HG02852 (cell line): Measurements from ENCODE around the gene HBG1.

Experiments used
- ATAC-seq: cut with Tn5 transposase; IDR thresholded peaks from one replicate; pipeline ENCODE4 v1.9.1; 2021; ENCODE audit warnings: mild to moderate bottlenecking, moderate library complexity; ENCODE audit not compliant: unreplicated experiment

Gene HBG1

DNA sequence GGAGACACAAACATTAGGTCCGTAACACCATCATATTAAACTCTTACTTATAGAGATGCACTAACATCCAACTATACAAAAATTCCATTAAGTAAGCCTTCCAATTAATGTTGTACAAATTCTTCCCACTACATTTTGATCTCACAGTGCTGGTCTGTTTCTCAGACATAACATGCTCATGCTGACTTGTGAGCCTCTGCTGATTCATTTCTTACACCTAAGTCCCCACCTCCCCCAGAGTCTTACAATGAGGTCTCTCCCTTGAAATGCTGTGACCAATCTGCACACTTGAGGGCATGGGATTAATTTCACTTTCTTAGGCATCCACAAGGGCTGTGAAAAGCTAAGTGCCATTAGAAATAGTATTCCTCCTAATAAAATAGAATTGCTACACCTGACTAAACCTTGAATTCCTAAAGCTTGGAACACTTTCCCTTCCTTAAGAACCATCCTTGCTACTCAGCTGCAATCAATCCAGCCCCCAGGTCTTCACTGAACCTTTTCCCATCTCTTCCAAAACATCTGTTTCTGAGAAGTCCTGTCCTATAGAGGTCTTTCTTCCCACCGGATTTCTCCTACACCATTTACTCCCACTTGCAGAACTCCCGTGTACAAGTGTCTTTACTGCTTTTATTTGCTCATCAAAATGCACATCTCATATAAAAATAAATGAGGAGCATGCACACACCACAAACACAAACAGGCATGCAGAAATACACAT, 2.0 kb downstream of the HBG1 start:
- no peak for ATAC-seq

DNA sequence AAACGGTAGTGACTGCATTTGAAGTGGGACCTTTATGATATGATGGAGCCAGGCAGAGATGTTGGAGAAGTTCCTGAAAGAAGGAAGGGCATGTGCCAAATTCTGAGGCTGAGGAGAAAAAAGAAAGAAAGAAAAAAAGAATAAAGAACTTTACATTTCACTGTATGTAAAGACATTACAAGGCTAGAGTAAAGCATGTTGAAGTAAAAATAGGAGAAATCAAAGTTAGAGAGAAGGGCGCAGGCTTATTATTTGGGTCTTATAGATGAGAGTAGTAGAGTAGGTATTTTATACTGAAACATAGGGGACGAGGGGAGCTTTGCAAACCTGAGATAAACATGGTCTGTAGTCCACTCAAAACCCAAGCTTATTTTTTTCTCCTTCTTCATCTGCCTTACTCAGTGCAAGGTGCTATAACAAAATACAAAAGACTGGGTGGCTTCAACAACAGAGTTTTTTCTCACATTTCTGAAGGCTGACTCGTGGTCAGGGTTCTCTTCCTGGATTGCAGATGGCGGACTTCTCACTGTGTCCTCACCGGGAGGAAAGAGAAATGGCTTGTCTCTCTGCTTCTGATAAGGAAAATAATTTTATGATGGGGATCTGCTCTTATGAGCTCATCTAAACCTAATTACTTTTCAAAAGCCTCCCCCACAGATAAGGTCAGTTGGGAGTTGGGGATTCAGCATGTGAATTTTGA, 2.7 kb downstream of the HBG1 start:
- no peak for ATAC-seq

DNA sequence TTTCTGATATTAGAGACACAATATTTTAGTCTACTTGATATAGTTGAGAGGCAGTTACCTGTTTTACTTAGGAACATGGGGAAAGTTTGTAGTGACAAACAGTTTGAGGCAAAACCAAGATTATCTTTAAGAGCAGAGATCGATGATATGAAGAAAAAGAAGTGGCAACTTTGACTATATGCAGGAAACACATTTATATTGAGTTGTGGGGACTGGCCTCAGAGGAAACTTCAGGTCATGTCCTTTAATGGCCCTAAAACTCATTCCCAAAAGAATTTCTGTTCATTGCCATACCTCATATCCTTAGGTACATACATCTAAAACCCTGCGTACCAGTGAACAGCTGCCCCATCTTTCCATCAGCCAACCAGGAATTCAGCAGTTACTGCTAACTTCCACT, 4.5 kb downstream of the HBG1 start:
- ATAC-seq = no peak

DNA sequence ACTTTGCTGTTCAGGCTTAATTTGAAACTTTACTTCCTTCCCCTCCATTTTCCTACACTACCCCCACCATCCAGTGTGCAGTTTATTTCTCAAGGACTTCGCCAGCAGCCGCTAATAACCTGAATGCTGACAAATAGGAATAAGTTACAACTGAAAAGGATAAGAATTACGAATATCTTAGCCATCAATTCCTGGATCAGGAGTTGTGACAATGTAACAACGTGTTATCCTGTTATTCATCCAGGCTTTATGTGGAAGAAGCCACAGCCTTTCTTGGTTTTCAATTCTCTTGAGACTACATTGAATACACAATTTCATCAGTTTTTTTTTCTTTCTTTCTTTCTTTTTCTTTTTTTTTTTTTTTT, 5.9 kb downstream of the HBG1 start:
- no peak for ATAC-seq

DNA sequence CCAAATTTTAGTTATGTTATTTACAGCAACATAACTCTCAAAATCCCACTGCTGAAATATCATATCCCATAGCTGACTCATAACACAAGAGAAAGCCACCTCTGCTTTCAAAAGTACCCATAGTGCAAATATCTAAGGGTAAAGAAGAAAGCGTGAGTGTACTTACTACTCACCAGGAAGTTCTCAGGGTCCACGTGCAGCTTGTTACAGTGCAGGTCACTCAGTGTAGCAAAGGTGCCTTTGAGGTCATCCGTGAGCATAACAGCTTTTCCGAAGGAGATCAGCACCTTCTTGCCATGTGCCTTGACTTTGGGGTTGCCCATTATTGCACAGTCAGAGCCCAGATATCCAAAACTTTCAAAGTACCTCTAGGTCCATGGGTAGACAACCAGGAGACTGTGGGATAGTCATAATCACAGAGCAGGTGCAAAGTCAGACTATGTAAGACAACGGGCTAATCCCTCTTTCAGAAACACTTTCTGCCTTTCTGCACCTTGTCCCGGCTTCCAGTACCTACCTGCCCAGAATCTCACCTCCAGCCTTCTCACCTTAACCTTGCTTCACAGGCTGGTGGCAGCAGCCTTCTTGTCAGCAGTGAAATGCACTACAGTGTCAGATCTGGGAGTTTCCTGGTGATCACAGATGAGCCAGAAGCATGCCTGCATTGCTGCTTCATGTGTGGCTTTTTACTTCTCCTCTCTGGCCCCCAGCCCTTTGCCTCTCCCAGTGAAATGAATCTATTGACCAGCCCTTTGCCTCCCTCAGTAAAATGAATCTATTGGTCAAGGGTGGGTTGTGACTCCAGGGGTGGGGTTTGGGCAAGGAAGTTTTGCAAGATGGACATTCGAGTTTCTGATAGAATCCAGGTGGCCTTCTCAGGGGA, 6.5 kb downstream of the HBG1 start:
- peak; percentile 80 for ATAC-seq

DNA sequence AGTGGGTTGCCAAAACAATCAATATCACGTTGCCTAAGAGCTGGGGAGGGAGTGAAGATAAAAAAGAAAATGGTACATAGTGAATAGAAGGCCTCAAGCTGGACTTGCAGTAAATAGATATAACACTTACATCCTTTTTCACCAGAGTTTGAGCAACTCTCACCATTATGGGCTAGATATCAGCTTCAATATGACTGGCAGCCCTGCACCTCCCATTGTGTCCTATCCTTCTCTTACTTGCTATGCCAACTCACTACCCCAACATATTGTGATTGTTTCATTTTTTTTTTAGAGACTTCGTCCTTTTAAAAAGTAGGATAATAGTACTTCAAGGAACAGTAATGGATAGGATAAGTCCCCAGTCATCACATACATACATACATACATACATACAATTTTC, 7.4 kb downstream of the HBG1 start:
- ATAC-seq = no peak

DNA sequence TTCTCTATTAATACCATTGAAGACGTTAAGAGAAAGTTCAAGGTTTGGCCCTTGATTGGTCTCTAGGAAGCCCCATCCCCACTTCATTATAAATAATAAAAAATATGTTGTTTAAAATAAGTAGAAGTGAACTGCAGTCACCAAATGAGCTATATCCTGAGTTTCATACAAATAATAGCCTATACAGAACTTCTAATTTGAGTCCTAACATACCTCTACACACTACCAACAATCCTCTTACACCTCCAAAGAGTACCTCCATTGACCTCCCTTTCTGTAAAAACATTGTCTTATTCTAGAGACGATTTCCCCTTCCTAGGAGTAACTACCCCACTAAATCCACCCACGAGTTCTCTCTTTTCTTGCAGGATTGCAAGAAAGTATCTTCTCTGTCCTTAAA, 8.2 kb downstream of the HBG1 start:
- ATAC-seq = no peak

DNA sequence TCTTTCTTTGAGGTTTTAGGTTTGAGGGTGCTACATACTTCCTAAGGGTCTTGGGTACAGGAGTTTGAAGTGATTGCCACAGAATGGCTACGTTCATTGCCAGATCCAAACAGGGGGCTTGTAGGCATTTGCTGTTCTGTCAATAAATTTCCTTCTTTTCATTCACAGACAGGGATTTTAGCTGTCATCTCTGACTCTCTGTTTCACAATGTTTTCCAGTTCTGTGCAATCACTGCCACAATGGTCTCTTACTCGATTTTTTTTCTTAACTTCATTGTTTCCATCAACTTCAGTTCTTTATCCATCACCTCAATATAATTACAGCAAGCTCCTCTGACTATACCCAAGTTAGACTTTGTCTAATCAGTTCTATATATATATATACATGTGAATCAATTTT, 9.2 kb downstream of the HBG1 start:
- ATAC-seq = no peak

DNA sequence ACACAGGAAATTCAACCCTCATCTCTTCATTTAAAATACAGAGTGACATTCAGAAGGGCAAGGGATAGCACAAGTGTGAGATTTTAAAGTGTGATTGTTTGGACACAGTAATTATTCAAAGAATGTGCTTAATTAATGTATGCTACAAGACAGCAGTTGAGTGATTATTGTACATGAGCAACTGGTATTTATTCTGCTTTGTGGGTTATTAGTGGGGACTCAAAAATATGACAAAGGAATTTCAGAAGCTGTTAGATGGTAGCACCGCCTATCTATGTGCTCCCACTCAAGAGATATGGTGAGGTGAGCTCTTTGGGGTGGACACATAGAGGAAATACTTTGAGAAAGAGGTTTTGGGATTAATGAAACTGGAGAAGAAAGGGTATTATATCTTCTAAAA, 9.6 kb downstream of the HBG1 start:
- ATAC-seq = no peak

DNA sequence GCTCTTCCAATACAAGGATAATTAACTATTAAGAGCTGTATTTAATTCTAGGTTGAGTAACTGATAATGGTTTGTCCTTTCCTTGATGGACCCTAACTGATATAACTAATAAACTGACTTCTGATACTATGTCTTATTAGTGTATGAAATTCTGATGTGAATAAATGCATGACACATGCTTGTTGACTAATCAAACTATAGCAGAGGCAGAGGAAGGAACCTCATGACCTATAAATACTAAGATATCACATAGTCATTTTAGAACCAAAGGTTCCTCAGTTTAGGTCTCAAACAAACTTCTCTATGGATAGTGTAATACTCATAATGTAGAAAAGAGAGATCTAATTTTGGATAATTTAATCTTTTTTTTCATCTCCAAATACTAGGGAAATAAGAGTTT, 10.6 kb downstream of the HBG1 start:
- ATAC-seq = no peak

DNA sequence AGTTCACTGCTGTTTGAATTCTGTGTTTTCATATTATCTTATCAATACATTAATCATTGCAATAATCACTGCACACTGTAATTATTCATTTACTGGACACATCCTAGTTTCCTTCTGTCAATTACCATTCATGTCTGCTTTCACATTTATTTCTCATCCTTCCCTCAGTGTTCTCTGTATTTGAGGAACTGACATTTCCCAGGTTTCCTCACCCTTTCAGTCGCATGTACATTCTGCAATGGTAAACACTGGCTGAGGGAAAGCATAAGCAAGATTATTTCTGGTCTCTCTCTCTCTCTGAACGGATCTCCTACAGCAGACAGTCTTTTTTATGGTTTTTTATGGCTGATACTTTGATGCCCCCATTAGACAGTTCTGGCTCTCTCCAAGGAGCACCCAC, 11.2 kb downstream of the HBG1 start:
- no peak for ATAC-seq

DNA sequence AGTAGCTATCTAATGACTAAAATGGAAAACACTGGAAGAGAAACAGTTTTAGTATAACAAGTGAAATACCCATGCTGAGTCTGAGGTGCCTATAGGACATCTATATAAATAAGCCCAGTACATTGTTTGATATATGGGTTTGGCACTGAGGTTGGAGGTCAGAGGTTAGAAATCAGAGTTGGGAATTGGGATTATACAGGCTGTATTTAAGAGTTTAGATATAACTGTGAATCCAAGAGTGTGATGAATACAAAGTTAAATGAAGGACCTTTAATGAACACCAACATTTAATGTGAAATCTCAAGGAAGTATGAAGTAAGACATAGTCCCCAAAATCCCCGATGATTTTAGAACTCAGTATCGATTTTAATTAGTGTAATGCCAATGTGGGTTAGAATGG, 12.2 kb downstream of the HBG1 start:
- no peak for ATAC-seq

DNA sequence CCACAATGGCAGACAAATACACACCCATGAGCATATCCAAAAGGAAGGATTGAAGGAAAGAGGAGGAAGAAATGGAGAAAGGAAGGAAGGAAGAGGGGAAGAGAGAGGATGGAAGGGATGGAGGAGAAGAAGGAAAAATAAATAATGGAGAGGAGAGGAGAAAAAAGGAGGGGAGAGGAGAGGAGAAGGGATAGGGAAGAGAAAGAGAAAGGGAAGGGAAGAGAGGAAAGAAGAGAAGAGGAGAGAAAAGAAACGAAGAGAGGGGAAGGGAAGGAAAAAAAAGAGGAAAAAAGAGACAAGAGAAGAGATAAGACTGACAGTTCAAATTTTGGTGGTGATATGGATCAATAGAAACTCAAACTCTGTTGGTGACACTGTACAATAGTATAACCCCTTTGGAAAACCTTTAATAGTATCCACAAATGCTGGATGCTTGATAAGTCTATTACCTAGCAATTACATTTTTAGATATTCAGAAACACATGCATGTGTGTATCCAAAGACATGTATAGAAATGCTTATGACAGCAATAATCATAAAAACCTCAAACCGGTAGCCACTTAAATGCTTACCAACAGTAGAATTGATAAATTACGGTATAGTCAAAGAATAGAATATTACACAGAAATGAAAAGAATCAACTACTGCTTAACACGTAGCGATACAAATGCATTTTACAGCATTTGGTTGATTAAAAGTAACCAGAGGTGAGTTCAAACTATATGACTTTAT, 14.1 kb downstream of the HBG1 start:
- no peak for ATAC-seq

DNA sequence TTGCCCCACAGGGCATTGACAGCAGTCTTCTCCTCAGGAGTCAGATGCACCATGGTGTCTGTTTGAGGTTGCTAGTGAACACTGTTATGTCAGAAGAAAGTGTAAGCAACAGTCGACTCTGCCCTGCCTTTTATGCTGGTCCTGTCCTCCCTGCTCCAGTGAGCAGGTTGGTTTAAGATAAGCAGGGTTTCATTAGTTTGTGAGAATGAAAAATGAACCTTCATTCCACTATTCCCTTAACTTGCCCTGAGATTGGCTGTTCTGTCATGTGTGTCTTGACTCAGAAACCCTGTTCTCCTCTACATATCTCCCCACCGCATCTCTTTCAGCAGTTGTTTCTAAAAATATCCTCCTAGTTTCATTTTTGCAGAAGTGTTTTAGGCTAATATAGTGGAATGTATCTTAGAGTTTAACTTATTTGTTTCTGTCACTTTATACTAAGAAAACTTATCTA, 15.2 kb downstream of the HBG1 start, which contains the start of gene HBD:
Gene HBD, minus strand, starts transcription at position 103 of the 454 bp plus-strand sequence. Its CDS starts 50 bp downstream, at position 53.
- ATAC-seq = peak; percentile 92

DNA sequence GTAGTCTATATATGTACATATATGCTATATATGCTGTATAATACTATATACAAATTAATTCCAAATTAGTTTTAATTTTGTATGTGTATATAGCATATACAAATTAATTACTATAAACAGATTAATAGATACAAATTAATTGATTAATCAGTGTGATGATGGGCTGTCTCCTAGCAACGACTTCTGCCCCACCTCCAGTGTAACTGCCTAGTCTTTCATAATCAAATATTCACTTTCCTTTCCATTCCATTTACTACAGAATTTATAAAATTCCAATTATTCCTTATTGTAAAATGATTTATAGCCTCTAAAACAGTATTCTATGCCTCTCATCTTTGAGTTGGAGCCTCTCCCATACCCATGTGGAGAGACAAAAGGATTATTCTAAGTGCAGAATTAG, 16.4 kb downstream of the HBG1 start:
- no peak for ATAC-seq

DNA sequence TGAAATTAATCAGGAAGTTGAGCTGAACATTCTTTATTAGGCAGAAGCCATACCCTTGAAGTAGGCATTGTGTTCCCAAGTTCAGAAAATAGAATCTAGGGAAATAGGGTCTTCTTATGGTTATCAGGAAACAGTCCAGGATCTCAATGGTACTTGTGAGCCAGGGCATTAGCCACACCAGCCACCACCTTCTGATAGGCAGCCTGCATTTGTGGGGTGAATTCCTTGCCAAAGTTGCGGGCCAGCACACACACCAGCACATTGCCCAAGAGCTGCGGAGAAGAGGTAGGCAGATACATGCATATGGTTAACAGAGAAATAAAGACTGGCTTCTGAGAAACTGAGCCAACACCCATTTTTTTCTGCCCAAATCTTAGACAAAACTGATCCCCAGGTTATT, 16.8 kb downstream of the HBG1 start:
- no peak for ATAC-seq

DNA sequence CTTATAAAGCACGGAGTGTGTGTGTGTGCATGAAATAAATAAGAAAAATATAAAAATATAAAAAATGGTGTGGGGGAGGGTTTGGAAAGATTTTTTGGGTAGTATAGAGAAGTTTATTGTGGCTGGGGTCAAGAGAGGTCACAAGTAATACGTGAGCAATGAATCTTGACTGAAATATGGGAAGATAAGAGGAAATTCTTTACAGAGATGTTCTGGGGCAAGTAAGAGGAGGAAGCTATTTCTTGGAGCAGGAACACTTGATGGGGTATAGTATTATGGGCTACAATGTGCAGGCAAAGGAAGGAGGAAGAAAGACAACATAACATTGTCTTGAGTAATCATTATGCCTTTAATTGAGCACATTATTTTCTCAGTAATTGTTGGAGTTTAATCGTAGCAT, 17.5 kb downstream of the HBG1 start:
- ATAC-seq = no peak

DNA sequence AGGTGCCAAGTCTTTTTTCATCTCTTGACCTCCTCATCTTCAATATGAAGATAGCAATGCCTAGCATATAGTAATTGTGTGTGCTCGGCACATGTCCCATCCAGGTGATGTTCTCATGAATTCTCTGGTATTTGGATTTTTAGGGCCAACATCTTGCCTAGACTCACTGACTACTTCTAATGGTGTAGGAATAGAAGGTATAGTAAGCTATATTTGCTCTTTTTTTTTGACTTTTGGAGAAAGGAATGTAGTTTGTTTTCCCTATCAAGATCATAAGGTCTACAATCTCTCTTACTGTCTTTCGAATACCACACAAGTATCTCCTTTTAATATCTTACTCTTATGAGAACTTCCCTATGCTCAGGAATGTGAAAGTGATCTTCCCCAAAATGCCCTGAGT, 18.5 kb downstream of the HBG1 start:
- ATAC-seq = no peak

DNA sequence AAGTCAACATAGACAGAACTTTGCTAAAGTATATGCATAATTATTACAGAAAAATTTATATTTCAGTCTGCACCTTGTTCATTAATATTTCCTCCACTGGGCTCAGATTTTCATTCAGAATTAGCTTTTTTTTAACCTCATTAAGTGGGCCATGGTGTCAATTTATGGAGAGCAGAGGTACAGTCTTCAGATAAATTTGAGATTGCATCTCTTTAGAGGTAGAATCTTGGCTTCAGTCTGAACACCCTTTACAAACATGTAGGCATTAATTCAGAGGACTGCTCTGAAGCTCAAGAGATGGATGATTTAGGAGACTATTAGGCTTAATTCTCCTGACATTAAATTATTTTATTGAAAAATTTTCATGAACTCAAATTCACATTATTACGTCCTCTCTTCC, 19.4 kb downstream of the HBG1 start:
- no peak for ATAC-seq

DNA sequence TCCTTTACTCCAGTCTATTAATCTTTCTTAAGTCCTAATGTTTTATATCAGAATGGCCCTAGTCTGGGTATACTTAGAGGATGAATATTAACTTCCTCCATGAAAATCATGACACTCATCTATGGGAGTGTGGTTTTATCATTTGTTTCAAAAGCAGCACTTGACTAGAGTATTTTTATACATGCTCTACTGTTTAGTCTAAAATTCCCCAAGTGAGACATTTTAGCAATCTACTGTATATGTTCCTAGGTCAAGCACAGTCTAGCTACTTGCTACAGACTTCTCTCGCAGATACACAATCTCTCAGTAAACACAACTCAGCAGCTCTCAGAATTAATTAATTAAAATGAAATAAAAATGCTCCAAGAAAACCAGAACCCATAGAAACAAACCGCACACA, 19.9 kb downstream of the HBG1 start:
- no peak for ATAC-seq

DNA sequence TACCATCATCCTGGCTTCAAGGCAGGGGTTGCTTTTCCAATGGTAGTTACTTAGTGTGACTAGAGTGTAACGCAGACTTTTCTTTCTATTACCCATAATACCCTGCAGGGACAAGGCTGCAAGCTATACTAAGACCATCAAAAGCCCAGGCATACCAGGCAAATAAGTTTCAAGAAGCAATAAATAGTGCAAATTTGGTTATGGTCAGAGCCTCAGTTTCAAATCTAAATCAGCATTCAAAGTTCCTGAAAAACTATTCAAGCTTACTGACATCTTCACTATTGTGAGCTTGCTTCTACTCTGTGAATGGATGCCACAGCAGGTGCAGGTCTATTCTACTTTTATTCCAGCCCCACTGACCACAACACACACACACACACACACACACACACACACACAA, 20.3 kb downstream of the HBG1 start:
- peak; percentile 56 for ATAC-seq
